ENCODE measurements around the gene SPOP.

- no peak for TF ChIP-seq CTCF (IDR thresholded peaks at IDR 0.05)
- TF ChIP-seq ZFX (IDR thresholded peaks at IDR 0.05; ENCODE audit: borderline replicate concordance), result no peak
Measured at GRCh38 chr17:49597928-49598655, 79.8 kb downstream of the SPOP start.
